HTR-8/SVneo (cell line): Measurements from ENCODE around the gene STX8.

Experiments
- DNase-seq: peaks from one replicate; pipeline ENCODE4 v3.0.0; 2011; ENCODE audit warnings: low spot score, mixed read lengths; ENCODE audit not compliant: insufficient read length
- FAIRE-seq: peaks from 2 replicates; lab custom pipeline; 2011; peaks lifted over from hg19 to GRCh38; lab: Jason Lieb, UNC

The STX8 gene

GRCh38 chr17:9322326-9322725 is 253.3 kb downstream of the STX8 start:
- FAIRE-seq (no peak), DNase-seq (no peak)

GRCh38 chr17:9321890-9322289 is 253.7 kb downstream of the STX8 start:
- DNase-seq (no peak), FAIRE-seq (no peak)

- DNase-seq (no peak), FAIRE-seq (no peak)
Measured at GRCh38 chr17:9315360-9315759, 260.3 kb downstream of the STX8 start.

- DNase-seq (no peak), FAIRE-seq (no peak)
Measured at GRCh38 chr17:9313346-9313745, 262.3 kb downstream of the STX8 start.

- no peak for DNase-seq
- FAIRE-seq = no peak
Measured at GRCh38 chr17:9309216-9309615, 266.4 kb downstream of the STX8 start.

- DNase-seq (no peak), FAIRE-seq (no peak)
Measured at GRCh38 chr17:9308069-9308468, 267.6 kb downstream of the STX8 start.

- DNase-seq (no peak), FAIRE-seq (no peak)
Measured at GRCh38 chr17:9307313-9307998, 268.2 kb downstream of the STX8 start.

- FAIRE-seq (no peak), DNase-seq (no peak)
Measured at GRCh38 chr17:9306086-9306485, 269.5 kb downstream of the STX8 start.

GRCh38 chr17:9299695-9300094 is 275.9 kb downstream of the STX8 start:
- DNase-seq = no peak

GRCh38 chr17:9298776-9299295 is 276.8 kb downstream of the STX8 start:
- DNase-seq = no peak
- FAIRE-seq = no peak

More at GRCh38 chr17:9299695-9300094, 275.9 kb downstream of the STX8 start:
- FAIRE-seq = no peak

GRCh38 chr17:9298135-9298534 is 277.5 kb downstream of the STX8 start:
- FAIRE-seq (no peak), DNase-seq (no peak)

GRCh38 chr17:9294661-9295210 is 280.9 kb downstream of the STX8 start:
- FAIRE-seq = no peak
- no peak for DNase-seq

GRCh38 chr17:9292561-9292941 is 283.1 kb downstream of the STX8 start:
- FAIRE-seq = no peak
- DNase-seq = no peak

GRCh38 chr17:9291912-9292560 is 283.6 kb downstream of the STX8 start:
- DNase-seq (peak; percentile 56), FAIRE-seq (no peak)

GRCh38 chr17:9290226-9290613 is 285.4 kb downstream of the STX8 start:
- no peak for DNase-seq
- FAIRE-seq = no peak

GRCh38 chr17:9287306-9287705 is 288.3 kb downstream of the STX8 start:
- no peak for FAIRE-seq
- no peak for DNase-seq

GRCh38 chr17:9286434-9286833 is 289.2 kb downstream of the STX8 start:
- DNase-seq = no peak
- FAIRE-seq = no peak

GRCh38 chr17:9285602-9286427 is 289.8 kb downstream of the STX8 start:
- DNase-seq = no peak
- no peak for FAIRE-seq

- DNase-seq (no peak), FAIRE-seq (no peak)
Measured at GRCh38 chr17:9284884-9285283, 290.7 kb downstream of the STX8 start.

- FAIRE-seq (no peak), DNase-seq (no peak)
Measured at GRCh38 chr17:9283909-9284308, 291.7 kb downstream of the STX8 start.

- DNase-seq = no peak
- no peak for FAIRE-seq
Measured at GRCh38 chr17:9279893-9280292, 295.7 kb downstream of the STX8 start.
